ENCODE data around the gene TLR2. TPM values are rescaled to one million over a fixed set of nuclear protein-coding genes. Genes with fewer than 3 reads are reported as not detected.

Gene TLR2
- total RNA-seq, 1 experiment from 2014 or later, result 0.90 TPM

DNA sequence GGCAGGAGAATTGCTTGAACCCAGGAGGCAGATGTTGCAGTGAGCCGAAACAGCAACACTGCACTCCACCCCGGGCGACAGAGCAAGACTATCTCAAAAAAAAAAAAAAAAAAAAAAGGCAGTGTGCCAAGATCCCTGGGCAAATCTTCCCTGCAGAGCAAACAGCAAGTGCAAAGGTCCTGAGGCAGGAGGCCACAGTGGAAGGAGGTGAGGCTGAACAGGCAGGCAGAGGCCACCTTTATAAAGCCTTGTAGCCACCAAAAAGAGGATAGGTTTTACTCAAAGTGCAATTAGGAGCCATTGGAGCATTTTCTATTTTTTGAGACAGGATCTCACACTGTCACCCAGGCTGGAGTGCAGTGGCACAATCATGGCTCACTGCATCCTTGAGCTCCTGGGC lies 45.1 kb upstream of the TLR2 start:
- no peak overlapping the region for H2AFZ ChIP-seq (ENCODE audit: low read length)
- H2AK5ac ChIP-seq (ENCODE audit: insufficient read length, low read length), result no peak overlapping the region
- no peaks in the 10 kb centered on the region for H4K20me1 ChIP-seq (ENCODE audit: control insufficient read depth, insufficient read depth, insufficient read length)
- DNase-seq, result no peak
- TF ChIP-seq, protein P1, sequence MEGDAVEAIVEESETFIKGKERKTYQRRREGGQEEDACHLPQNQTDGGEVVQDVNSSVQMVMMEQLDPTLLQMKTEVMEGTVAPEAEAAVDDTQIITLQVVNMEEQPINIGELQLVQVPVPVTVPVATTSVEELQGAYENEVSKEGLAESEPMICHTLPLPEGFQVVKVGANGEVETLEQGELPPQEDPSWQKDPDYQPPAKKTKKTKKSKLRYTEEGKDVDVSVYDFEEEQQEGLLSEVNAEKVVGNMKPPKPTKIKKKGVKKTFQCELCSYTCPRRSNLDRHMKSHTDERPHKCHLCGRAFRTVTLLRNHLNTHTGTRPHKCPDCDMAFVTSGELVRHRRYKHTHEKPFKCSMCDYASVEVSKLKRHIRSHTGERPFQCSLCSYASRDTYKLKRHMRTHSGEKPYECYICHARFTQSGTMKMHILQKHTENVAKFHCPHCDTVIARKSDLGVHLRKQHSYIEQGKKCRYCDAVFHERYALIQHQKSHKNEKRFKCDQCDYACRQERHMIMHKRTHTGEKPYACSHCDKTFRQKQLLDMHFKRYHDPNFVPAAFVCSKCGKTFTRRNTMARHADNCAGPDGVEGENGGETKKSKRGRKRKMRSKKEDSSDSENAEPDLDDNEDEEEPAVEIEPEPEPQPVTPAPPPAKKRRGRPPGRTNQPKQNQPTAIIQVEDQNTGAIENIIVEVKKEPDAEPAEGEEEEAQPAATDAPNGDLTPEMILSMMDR (conservative IDR thresholded peaks at IDR 0.05), result no peak
- no peaks in the 10 kb centered on the region for H3K27me3 ChIP-seq (ENCODE audit: insufficient read depth, low read length)
- no peaks in the 10 kb centered on the region for H3K9me3 Mint-ChIP-seq
- no peak overlapping the region for H3K9ac ChIP-seq (ENCODE audit: extremely low read depth, insufficient read length, low read length)
- no peak overlapping the region for H2BK15ac ChIP-seq (ENCODE audit: low read depth, low read length)
- H3K9me3 ChIP-seq (ENCODE audit: control insufficient read depth, low read depth, low read length), result no peaks in the 10 kb centered on the region
- no peak overlapping the region for H3T11ph ChIP-seq (ENCODE audit: low read length)
- no peak overlapping the region for H3K27ac ChIP-seq (ENCODE audit: insufficient read length, low read depth, low read length)
- no peak overlapping the region for H2BK20ac ChIP-seq (ENCODE audit: low read depth, low read length, poor library complexity, severe bottlenecking)
- no peak overlapping the region for H3K56ac ChIP-seq (ENCODE audit: insufficient read length, low read depth, low read length)
- no peaks in the 10 kb centered on the region for H3K79me1 ChIP-seq (ENCODE audit: insufficient read depth, low read depth, low read length, poor library complexity, severe bottlenecking)
- no peaks in the 10 kb centered on the region for H3K79me2 ChIP-seq (ENCODE audit: insufficient read depth, low read length)
- H3K23ac ChIP-seq (ENCODE audit: insufficient read length, low read depth, low read length), result no peak overlapping the region
- H3K23me2 ChIP-seq (ENCODE audit: insufficient read length, low read depth, low read length, poor library complexity, severe bottlenecking), result no peaks in the 10 kb centered on the region
- H3K14ac ChIP-seq (ENCODE audit: insufficient read depth, low read length), result no peak overlapping the region
- H3K4me1 Mint-ChIP-seq, result peaks cover 7 to 10% of the 10 kb centered on the region in 2 experiments
- no peak overlapping the region for H4K5ac ChIP-seq (ENCODE audit: insufficient read length, low read depth, low read length)
- H3K36me3 Mint-ChIP-seq (ENCODE audit: insufficient read depth in 1 of 3, low read depth in 3 of 3), result peaks cover 13 to 21% (median 20%) of the 10 kb centered on the region in 3 experiments; a peak in 6 of 7 replicates
- no peak overlapping the region for H3K4me3 Mint-ChIP-seq
- no peak overlapping the region for H4K91ac ChIP-seq (ENCODE audit: insufficient read length, low read depth, low read length)
- H3K4me2 ChIP-seq (ENCODE audit: insufficient read depth, insufficient read length, low read length), result no peak overlapping the region
- H4K8ac ChIP-seq (replicated peaks; ENCODE audit: insufficient read length, low read depth, low read length), result no peak overlapping the region
- H2BK5ac ChIP-seq (ENCODE audit: insufficient read length, low read length), result no peak overlapping the region
- H3K27ac Mint-ChIP-seq, result peak overlapping the region in 1 of 3 experiments; percentile 56; a peak in 1 of 7 replicates
- no peak overlapping the region for H2BK12ac ChIP-seq (ENCODE audit: insufficient read length, low read depth, low read length)
- H3K4me1 ChIP-seq (ENCODE audit: insufficient read depth, low read length), result no peaks in the 10 kb centered on the region; the same call in 1 of the 2 replicates
- no peak overlapping the region for H2BK120ac ChIP-seq (ENCODE audit: low read depth, low read length, poor library complexity, severe bottlenecking)
- H3K27me3 Mint-ChIP-seq (ENCODE audit: low read depth), result no peaks in the 10 kb centered on the region
- no peak overlapping the region for H3K4ac ChIP-seq (ENCODE audit: low read depth, low read length)
- no peak overlapping the region for H3K18ac ChIP-seq (ENCODE audit: insufficient read length, low read depth, low read length)
- WGBS (ENCODE audit: extremely low coverage, insufficient read length, low lambda C conversion rate), result no CpG with 5 or more reads among the region's 3 CpGs
